ENCODE data around the gene PPIL6. TPM values are rescaled to one million over a fixed set of nuclear protein-coding genes. Genes with fewer than 3 reads are reported as not detected.

Gene PPIL6
- total RNA-seq, 1 donor from 2014 or later, result 4.7 TPM

GRCh38 chr6:109388265-109388664 is 52.2 kb downstream of the PPIL6 start:
- TF ChIP-seq, protein P1, sequence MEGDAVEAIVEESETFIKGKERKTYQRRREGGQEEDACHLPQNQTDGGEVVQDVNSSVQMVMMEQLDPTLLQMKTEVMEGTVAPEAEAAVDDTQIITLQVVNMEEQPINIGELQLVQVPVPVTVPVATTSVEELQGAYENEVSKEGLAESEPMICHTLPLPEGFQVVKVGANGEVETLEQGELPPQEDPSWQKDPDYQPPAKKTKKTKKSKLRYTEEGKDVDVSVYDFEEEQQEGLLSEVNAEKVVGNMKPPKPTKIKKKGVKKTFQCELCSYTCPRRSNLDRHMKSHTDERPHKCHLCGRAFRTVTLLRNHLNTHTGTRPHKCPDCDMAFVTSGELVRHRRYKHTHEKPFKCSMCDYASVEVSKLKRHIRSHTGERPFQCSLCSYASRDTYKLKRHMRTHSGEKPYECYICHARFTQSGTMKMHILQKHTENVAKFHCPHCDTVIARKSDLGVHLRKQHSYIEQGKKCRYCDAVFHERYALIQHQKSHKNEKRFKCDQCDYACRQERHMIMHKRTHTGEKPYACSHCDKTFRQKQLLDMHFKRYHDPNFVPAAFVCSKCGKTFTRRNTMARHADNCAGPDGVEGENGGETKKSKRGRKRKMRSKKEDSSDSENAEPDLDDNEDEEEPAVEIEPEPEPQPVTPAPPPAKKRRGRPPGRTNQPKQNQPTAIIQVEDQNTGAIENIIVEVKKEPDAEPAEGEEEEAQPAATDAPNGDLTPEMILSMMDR (IDR thresholded peaks at IDR 0.05; ENCODE audit: insufficient read depth, low read length, poor library complexity, severe bottlenecking), result no peak
- H3K4me3 ChIP-seq (ENCODE audit: low read depth, low read length), result no peak overlapping the region
- no peaks in the 10 kb centered on the region for H3K36me3 ChIP-seq (ENCODE audit: control insufficient read depth, insufficient read depth, low read length)
- no peak for DNase-seq (ENCODE audit: low read depth)
- no peaks in the 10 kb centered on the region for H3K27me3 ChIP-seq (ENCODE audit: control insufficient read depth, insufficient read depth, low read length)

- DNase-seq (ENCODE audit: low read depth), result no peak
- Histone ChIP-seq H3K36me3 (ENCODE audit: control insufficient read depth, insufficient read depth, low read length) (no peaks in the 10 kb centered on the region), H3K4me3 (ENCODE audit: low read depth, low read length) (peak overlapping the region; percentile 91), H3K27me3 (ENCODE audit: control insufficient read depth, insufficient read depth, low read length) (no peaks in the 10 kb centered on the region)
- TF ChIP-seq, protein P1 (IDR thresholded peaks at IDR 0.05; ENCODE audit: insufficient read depth, low read length, poor library complexity, severe bottlenecking), result no peak
These were observed 56.9 kb downstream of the PPIL6 start for GRCh38 chr6:109383438-109383940.

- DNase-seq (ENCODE audit: low read depth), result peak; percentile 62
- TF ChIP-seq, protein P1 (IDR thresholded peaks at IDR 0.05; ENCODE audit: insufficient read depth, low read length, poor library complexity, severe bottlenecking), result peak; percentile 55
- H3K4me3 ChIP-seq (ENCODE audit: low read depth, low read length), result peak overlapping the region; percentile 91
- H3K36me3 ChIP-seq (ENCODE audit: control insufficient read depth, insufficient read depth, low read length), result no peaks in the 10 kb centered on the region
- no peaks in the 10 kb centered on the region for H3K27me3 ChIP-seq (ENCODE audit: control insufficient read depth, insufficient read depth, low read length)
These were observed 57.6 kb downstream of the PPIL6 start for GRCh38 chr6:109382576-109383437.

- peak; percentile 41 for DNase-seq (ENCODE audit: low read depth)
- peak within 1 kb of the TSS; percentile 91 for H3K4me3 ChIP-seq (ENCODE audit: low read depth, low read length)
- no peaks in the 10 kb centered on the region for H3K27me3 ChIP-seq (ENCODE audit: control insufficient read depth, insufficient read depth, low read length)
- no peaks in the 10 kb centered on the region for H3K36me3 ChIP-seq (ENCODE audit: control insufficient read depth, insufficient read depth, low read length)
- TF ChIP-seq, protein P1 (IDR thresholded peaks at IDR 0.05; ENCODE audit: insufficient read depth, low read length, poor library complexity, severe bottlenecking), result no peak
These were observed 58.5 kb downstream of the PPIL6 start, which contains the start of gene CD164 for GRCh38 chr6:109381747-109382575. Gene CD164 (minus strand): TSS chr6:109382467. CDS start chr6:109382378, 89 bp downstream.

- Histone ChIP-seq H3K27me3 (ENCODE audit: control insufficient read depth, insufficient read depth, low read length) (no peaks in the 10 kb centered on the region), H3K36me3 (ENCODE audit: control insufficient read depth, insufficient read depth, low read length) (no peaks in the 10 kb centered on the region), H3K4me3 (ENCODE audit: low read depth, low read length) (peak overlapping the region; percentile 91)
- no peak for DNase-seq (ENCODE audit: low read depth)
- TF ChIP-seq, protein P1 (IDR thresholded peaks at IDR 0.05; ENCODE audit: insufficient read depth, low read length, poor library complexity, severe bottlenecking), result no peak
These were observed 59.2 kb downstream of the PPIL6 start for GRCh38 chr6:109381061-109381746.
